PC-9 (cell line): ENCODE results near the gene CNTF. TPM values are rescaled to one million over a fixed set of nuclear protein-coding genes. Genes with fewer than 3 reads are reported as not detected.
"Not testable (repeated sequence)": the region's sequence is repeated elsewhere in the genome, so short reads cannot be mapped to it uniquely, and the experiment has no call there.

Experiments used
- Bru-seq: library from RNA; stranded (reverse); fragments of 400-500 nt; gene quantifications from one replicate; lab custom pipeline; 2021; lab: Mats Ljungman, UMichigan
- BruChase-seq, 2 experiments: library from RNA; stranded (reverse); fragments of 400-500 nt; gene quantifications; one replicate each; lab custom pipeline; 2021; lab: Mats Ljungman, UMichigan
- BruUV-seq: library from RNA; stranded (reverse); fragments of 400-500 nt; replicated peaks from 2 replicates; lab custom pipeline; 2021; lab: Mats Ljungman, UMichigan
- CTCF ChIA-PET: fragments of 300-600 bp; sonication (Branson Sonifier 250); formaldehyde crosslinking; loops from one replicate; lab custom pipeline; 2022; ENCODE audit warnings: antibody characterized with exemption; lab: Charles Lee
- POLR2A ChIA-PET: fragments of 300-600 bp; sonication (Branson Sonifier 250); formaldehyde crosslinking; loops from one replicate; lab custom pipeline; 2022; ENCODE audit warnings: antibody characterized with exemption; ENCODE audit not compliant: unreplicated experiment; lab: Charles Lee
- DNase-seq, 2 experiments: peaks; one replicate each; pipeline versions ENCODE4 v3.0.0 to v3.0.0-alpha.2; 2015 to 2022; ENCODE audit warnings: mixed read lengths in 1 of 2
- H2AFZ ChIP-seq: fragments of 200-600 bp; sonication (generic); 2 replicates; pipeline ENCODE4 v1.8.1; 2017; ENCODE audit warnings: antibody characterized with exemption
- H3F3A ChIP-seq: fragments of 200-600 bp; sonication (generic); 2 replicates; pipeline ENCODE4 v1.8.1; 2017; ENCODE audit warnings: antibody characterized with exemption, mild to moderate bottlenecking, low read depth; ENCODE audit not compliant: insufficient read depth
- H3K27ac ChIP-seq: fragments of 200-600 bp; sonication (generic); 2 replicates; pipeline ENCODE4 v1.6.1; 2016; ENCODE audit warnings: mixed run types
- H3K27me3 ChIP-seq: fragments of 200-600 bp; sonication (generic); 2 replicates; pipeline ENCODE4 v1.6.1; 2016; ENCODE audit warnings: low read depth, mixed run types; ENCODE audit not compliant: insufficient read depth
- H3K36me3 ChIP-seq: fragments of 200-600 bp; sonication (generic); 2 replicates; pipeline ENCODE4 v1.6.1; 2016; ENCODE audit warnings: low read depth, mixed run types
- H3K4me1 ChIP-seq: fragments of 200-600 bp; sonication (generic); replicated peaks from 2 replicates; pipeline ENCODE4 v1.6.1; 2016; ENCODE audit warnings: mixed run types; ENCODE audit not compliant: insufficient read depth
- H3K4me2 ChIP-seq: fragments of 200-600 bp; sonication (generic); 2 replicates; pipeline ENCODE4 v1.6.1; 2017; ENCODE audit warnings: mixed run types
- H3K4me3 ChIP-seq: fragments of 200-600 bp; sonication (generic); 2 replicates; pipeline ENCODE4 v1.6.1; 2016; ENCODE audit warnings: mixed run types
- H3K79me2 ChIP-seq: fragments of 200-600 bp; sonication (generic); 2 replicates; pipeline ENCODE4 v1.6.1; 2017; ENCODE audit warnings: low read depth, mixed run types
- H3K9me2 ChIP-seq: fragments of 200-600 bp; sonication (generic); 2 replicates; pipeline ENCODE4 v1.8.1; 2017; ENCODE audit warnings: mild to moderate bottlenecking; ENCODE audit not compliant: insufficient read depth
- H3K9me3 ChIP-seq: fragments of 200-600 bp; sonication (generic); 2 replicates; pipeline ENCODE4 v1.8.1; 2016; ENCODE audit warnings: low read depth; ENCODE audit not compliant: insufficient read depth
- H4K20me1 ChIP-seq: fragments of 200-600 bp; sonication (generic); 2 replicates; pipeline ENCODE4 v1.8.1; 2017; ENCODE audit not compliant: insufficient read depth
- EZH2 ChIP-seq: fragments of 200-600 bp; sonication (generic); IDR thresholded peaks from 2 replicates; pipeline ENCODE4 v1.8.0; 2017; ENCODE audit warnings: antibody characterized with exemption, low read depth
- intact Hi-C: fragments of 100-400 bp; cut with micrococcal nuclease; formaldehyde crosslinking; loops from one replicate; pipeline ENCODE4 v1.10.0; 2022; ENCODE audit not compliant: unreplicated experiment
- long read RNA-seq: library from polyadenylated mRNA; stranded (forward); transcript quantifications from one replicate; pipeline ENCODE4 v2.0.0, GENCODE V29; 2022
- total RNA-seq: library from RNA; stranded (reverse); gene quantifications from 2 replicates; pipeline ENCODE4 v1.2.3, GENCODE V29; 2021
- TF ChIP-seq, protein P1 (sequence below): fragments of 200-600 bp; sonication (generic); conservative IDR thresholded peaks from 2 replicates; pipeline ENCODE4 v1.6.1; 2017; ENCODE audit warnings: mixed run types, antibody characterized with exemption, mild to moderate bottlenecking, moderate library complexity

The CNTF gene, protein sequence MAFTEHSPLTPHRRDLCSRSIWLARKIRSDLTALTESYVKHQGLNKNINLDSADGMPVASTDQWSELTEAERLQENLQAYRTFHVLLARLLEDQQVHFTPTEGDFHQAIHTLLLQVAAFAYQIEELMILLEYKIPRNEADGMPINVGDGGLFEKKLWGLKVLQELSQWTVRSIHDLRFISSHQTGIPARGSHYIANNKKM
- total RNA-seq (2.1 and 3.4 TPM in 2 replicates), Bru-seq, nascent RNA (percentile 94 among the genes with signal in this experiment), BruChase-seq, experiment 1, labeled RNA remaining after a 2-hour chase (percentile 82 among the genes with signal in this experiment), BruChase-seq, experiment 2, labeled RNA remaining after a 6-hour chase (percentile 91 among the genes with signal in this experiment)
- long read RNA-seq: 0 reads

DNA sequence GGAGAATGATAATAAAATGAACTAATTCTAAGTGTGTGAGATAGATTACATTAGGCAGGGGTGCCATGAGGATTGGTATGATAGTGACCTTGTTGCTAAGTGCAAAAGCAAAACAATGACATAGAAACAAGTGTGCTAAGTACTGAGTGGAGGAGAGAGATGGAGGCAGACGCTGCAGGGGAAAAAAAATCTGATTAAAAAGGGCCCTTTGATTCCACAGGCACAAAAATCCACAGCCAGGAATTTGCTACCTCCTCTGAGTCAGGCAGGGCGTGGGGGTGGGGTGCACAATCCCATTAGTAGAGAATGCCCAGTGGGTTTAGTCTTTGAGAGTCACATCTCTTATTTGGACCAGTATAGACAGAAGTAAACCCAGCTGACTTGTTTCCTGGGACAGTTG, at the start of gene CNTF:
TSS of gene CNTF (plus strand) at position 322 of the 400 bp plus-strand sequence. CDS start 88 bp downstream, outside the sequence.
- Histone ChIP-seq H3K27me3 (no peaks in the 10 kb centered on the region), H3K4me2 (no peak within 1 kb of the TSS), H3K27ac (no peak within 1 kb of the TSS), H3K4me1 (peaks cover 6% of the 10 kb centered on the region), H4K20me1 (peaks cover 5% of the 10 kb centered on the region; the same call in 1 of the 2 replicates), H3K4me3 (no peak within 1 kb of the TSS), H3F3A (no peaks in the 10 kb centered on the region), H3K79me2 (no peaks in the 10 kb centered on the region), H3K36me3 (peaks cover 59% of the 10 kb centered on the region), H3K9me2 (no peaks in the 10 kb centered on the region), H2AFZ (no peak within 1 kb of the TSS), H3K9me3 (no peaks in the 10 kb centered on the region)
- CTCF ChIA-PET: no interaction called here
- POLR2A ChIA-PET: interaction anchor here (0.5 kb wide), 1 partner anchor 767 kb away, joined by 3 read pairs; no protein-coding TSS in a partner anchor
- DNase-seq: no peak
- no TSS peak for BruUV-seq
- intact Hi-C loops: no loop called here
- no peak for TF ChIP-seq EZH2
- TF ChIP-seq, protein P1, sequence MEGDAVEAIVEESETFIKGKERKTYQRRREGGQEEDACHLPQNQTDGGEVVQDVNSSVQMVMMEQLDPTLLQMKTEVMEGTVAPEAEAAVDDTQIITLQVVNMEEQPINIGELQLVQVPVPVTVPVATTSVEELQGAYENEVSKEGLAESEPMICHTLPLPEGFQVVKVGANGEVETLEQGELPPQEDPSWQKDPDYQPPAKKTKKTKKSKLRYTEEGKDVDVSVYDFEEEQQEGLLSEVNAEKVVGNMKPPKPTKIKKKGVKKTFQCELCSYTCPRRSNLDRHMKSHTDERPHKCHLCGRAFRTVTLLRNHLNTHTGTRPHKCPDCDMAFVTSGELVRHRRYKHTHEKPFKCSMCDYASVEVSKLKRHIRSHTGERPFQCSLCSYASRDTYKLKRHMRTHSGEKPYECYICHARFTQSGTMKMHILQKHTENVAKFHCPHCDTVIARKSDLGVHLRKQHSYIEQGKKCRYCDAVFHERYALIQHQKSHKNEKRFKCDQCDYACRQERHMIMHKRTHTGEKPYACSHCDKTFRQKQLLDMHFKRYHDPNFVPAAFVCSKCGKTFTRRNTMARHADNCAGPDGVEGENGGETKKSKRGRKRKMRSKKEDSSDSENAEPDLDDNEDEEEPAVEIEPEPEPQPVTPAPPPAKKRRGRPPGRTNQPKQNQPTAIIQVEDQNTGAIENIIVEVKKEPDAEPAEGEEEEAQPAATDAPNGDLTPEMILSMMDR: no peak

DNA sequence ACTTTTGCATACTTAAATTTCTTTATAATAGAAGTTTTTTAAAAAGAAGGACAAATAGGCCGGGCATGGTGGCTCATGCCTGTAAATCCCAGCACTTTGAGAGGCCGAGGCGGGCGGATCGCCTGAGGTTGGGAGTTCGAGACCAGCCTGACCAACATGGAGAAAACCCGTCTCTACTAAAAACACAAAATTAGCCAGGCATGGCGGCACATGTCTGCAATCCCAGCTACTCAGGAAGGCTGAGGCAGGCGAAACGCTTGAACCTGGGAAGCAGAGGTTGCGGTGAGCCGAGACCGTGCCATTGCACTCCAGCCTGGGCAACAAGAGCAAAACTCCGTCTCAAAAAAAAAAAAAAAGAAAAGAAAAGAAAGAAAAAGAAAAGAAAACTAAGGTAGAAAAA, 49.6 kb upstream of the CNTF start:
- ChIA-PET POLR2A (interaction anchor here (0.6 to 0.8 kb wide), 3 partner anchors 532 to 1099 kb away, joined by 4 to 7 read pairs (median 5); no protein-coding TSS in a partner anchor), CTCF (interaction anchor here (0.7 to 0.9 kb wide), 3 partner anchors 83 to 534 kb away, joined by 3 read pairs; no protein-coding TSS in a partner anchor)
- peak overlapping the region; percentile 35; the same call in 1 of the 2 replicates for H3K4me3 ChIP-seq
- H3K9me3 ChIP-seq, DNase-seq, H3K36me3 ChIP-seq, intact Hi-C loops, H4K20me1 ChIP-seq, BruUV-seq, H3K9me2 ChIP-seq, H3K27me3 ChIP-seq: not testable (repeated sequence)
- peaks cover 56% of the 10 kb centered on the region for H3F3A ChIP-seq
- H3K79me2 ChIP-seq: peaks cover 23% of the 10 kb centered on the region
- H3K4me2 ChIP-seq: peak overlapping the region; percentile 86
- H2AFZ ChIP-seq: peak overlapping the region; percentile 65
- H3K4me1 ChIP-seq: peaks cover 48% of the 10 kb centered on the region
- H3K27ac ChIP-seq: peak overlapping the region; percentile 92

DNA sequence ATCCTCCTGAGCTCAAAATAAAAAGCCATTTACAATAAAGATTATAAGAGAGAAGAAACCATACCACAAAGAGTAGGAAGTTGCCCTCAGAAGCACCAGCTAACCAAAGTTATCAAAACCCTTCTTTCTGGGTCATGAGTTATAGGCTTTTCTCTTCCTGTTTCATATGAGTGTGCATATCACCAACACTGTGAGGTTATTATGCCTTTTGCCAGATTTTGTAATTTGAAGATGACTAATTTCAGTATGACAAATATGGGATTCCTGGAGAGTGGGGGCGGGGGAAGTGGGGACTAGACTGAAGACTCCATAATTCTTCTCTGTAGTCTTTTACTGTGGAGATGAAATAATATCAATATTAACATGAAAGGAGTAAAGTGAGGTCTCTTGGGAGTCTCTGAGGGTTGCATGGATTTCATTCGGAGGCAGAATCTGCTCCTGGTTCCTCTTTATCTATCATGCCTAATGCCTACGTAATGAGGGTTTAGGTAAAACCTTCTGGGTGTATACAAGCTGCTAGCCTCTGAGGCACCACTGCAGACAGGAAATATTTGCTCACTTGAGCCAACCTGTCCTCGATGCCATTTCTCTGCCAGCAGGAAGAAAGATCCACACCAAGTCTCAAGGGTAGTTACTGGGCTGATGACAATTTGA, 48.9 kb upstream of the CNTF start:
- Histone ChIP-seq H3K9me2 (no peaks in the 10 kb centered on the region), H3K36me3 (no peaks in the 10 kb centered on the region), H3K9me3 (0 out of 2 replicates have a peak, but pooled peaks cover 5% of the 10 kb centered on the region), H3K27ac (peak overlapping the region; percentile 92), H4K20me1 (no peaks in the 10 kb centered on the region), H3K27me3 (no peaks in the 10 kb centered on the region), H3K4me1 (peaks cover 48% of the 10 kb centered on the region), H3K79me2 (peaks cover 23% of the 10 kb centered on the region), H3K4me3 (peak overlapping the region; percentile 35; the same call in 1 of the 2 replicates), H2AFZ (peak overlapping the region; percentile 65), H3F3A (peaks cover 58% of the 10 kb centered on the region), H3K4me2 (peak overlapping the region; percentile 86)
- intact Hi-C loops: no loop called here
- CTCF ChIA-PET: interaction anchor here (0.7 to 0.9 kb wide), 3 partner anchors 82 to 534 kb away, joined by 3 read pairs; no protein-coding TSS in a partner anchor
- POLR2A ChIA-PET: interaction anchor here (0.6 to 0.8 kb wide), 3 partner anchors 531 to 1098 kb away, joined by 4 to 7 read pairs (median 5); no protein-coding TSS in a partner anchor
- TF ChIP-seq, protein P1: no peak
- no peak for TF ChIP-seq EZH2
- DNase-seq: peak; percentile 59 to 89
- BruUV-seq: no TSS peak
